CD14-positive monocyte (primary cell): ENCODE data around the gene PLXNC1. TPM values are rescaled to one million over a fixed set of nuclear protein-coding genes. Genes with fewer than 3 reads are reported as not detected.

Experiments
- DNase-seq, 3 donors: peaks; one replicate each; pipeline ENCODE4 v3.0.0-alpha.2; 2011 to 2022
- H2AFZ ChIP-seq: 2 replicates; pipeline ENCODE4 v1.6.0; 2012; ENCODE audit warnings: mild to moderate bottlenecking, low read depth, low read length, inconsistent platforms; ENCODE audit not compliant: insufficient read depth, poor library complexity, severe bottlenecking
- H3K27ac ChIP-seq, 2 donors: 1 replicate in 1 of 2; 2 replicates in 1 of 2; pipeline ENCODE4 v1.5.1; 2012 to 2013; ENCODE audit warnings: low read length in 2 of 2, control low read depth in 1 of 2, inconsistent platforms in 1 of 2, low read depth in 1 of 2, mild to moderate bottlenecking in 1 of 2
- H3K27me3 ChIP-seq, 2 donors: one replicate each; pipeline versions ENCODE4 v1.6.0 to v1.6.1; 2011 to 2013; ENCODE audit warnings: low read length in 2 of 2; ENCODE audit not compliant: control insufficient read depth in 2 of 2, insufficient read depth in 2 of 2
- H3K36me3 ChIP-seq, 2 donors: replicated peaks in 1 of 2; 1 replicate in 1 of 2; 2 replicates in 1 of 2; pipeline versions ENCODE4 v1.5.1 to v1.6.1; 2012 to 2013; ENCODE audit warnings: low read length in 2 of 2, control low read depth in 1 of 2, inconsistent platforms in 1 of 2, mild to moderate bottlenecking in 1 of 2; ENCODE audit not compliant: insufficient read depth in 2 of 2, control insufficient read depth in 1 of 2
- H3K4me1 ChIP-seq, 2 donors: 1 replicate in 1 of 2; 2 replicates in 1 of 2; pipeline versions ENCODE4 v1.5.1 to v1.6.1; 2012 to 2013; ENCODE audit warnings: low read length in 2 of 2, control low read depth in 1 of 2, inconsistent platforms in 1 of 2, mild to moderate bottlenecking in 1 of 2, moderate library complexity in 1 of 2; ENCODE audit not compliant: insufficient read depth in 2 of 2, control insufficient read depth in 1 of 2
- H3K4me2 ChIP-seq: replicated peaks from 2 replicates; pipeline ENCODE3; 2012; ENCODE audit warnings: low read length, moderate library complexity, mild to moderate bottlenecking; ENCODE audit not compliant: poor library complexity, severe bottlenecking; ENCODE audit errors: extremely low read depth
- H3K4me3 ChIP-seq, 3 experiments: fragments of 200-600 bp in 1 of 3; sonication (generic) in 1 of 3; replicated peaks in 1 of 3; 1 replicate in 2 of 3; 2 replicates in 1 of 3; pipeline ENCODE4 v1.5.1; 2011 to 2013; ENCODE audit warnings: low read length in 3 of 3, mild to moderate bottlenecking in 3 of 3, control low read depth in 2 of 3, low read depth in 2 of 3, inconsistent platforms in 1 of 3, moderate library complexity in 1 of 3
- H3K79me2 ChIP-seq: 2 replicates; pipeline ENCODE4 v1.6.0; 2012; ENCODE audit warnings: mild to moderate bottlenecking, control low read depth, inconsistent platforms, low read length, moderate library complexity; ENCODE audit not compliant: insufficient read depth
- H3K9ac ChIP-seq: 2 replicates; pipeline ENCODE4 v1.6.0; 2017; ENCODE audit warnings: low read length, mild to moderate bottlenecking; ENCODE audit not compliant: insufficient read depth, poor library complexity, severe bottlenecking
- H3K9me3 ChIP-seq, 2 donors: replicated peaks in 1 of 2; 1 replicate in 1 of 2; 2 replicates in 1 of 2; pipeline versions ENCODE4 v1.5.1 to v1.6.1; 2012 to 2013; ENCODE audit warnings: low read length in 2 of 2, control low read depth in 1 of 2; ENCODE audit not compliant: control insufficient read depth in 1 of 2, insufficient read depth in 1 of 2
- H4K20me1 ChIP-seq: 2 replicates; pipeline ENCODE4 v1.6.0; 2012; ENCODE audit warnings: mild to moderate bottlenecking, low read length, control low read depth, moderate library complexity; ENCODE audit not compliant: insufficient read depth
- H3K27ac Mint-ChIP-seq, 7 donors: one replicate each; pipeline ENCODE4 v1.8.0; 2020; ENCODE audit warnings: mild to moderate bottlenecking in 7 of 7, mixed read lengths in 7 of 7, moderate library complexity in 6 of 7, inconsistent platforms in 2 of 7
- H3K27me3 Mint-ChIP-seq, 3 donors: one replicate each; pipeline ENCODE4 v1.8.0; 2021 to 2022; ENCODE audit warnings: low read depth in 3 of 3, mild to moderate bottlenecking in 3 of 3, mixed read lengths in 3 of 3, moderate library complexity in 3 of 3, inconsistent platforms in 1 of 3
- H3K36me3 Mint-ChIP-seq, 2 donors: one replicate each; pipeline ENCODE4 v1.8.0; 2020; ENCODE audit warnings: mixed read lengths in 2 of 2, inconsistent platforms in 1 of 2, mild to moderate bottlenecking in 1 of 2
- H3K4me1 Mint-ChIP-seq: one replicate; pipeline ENCODE4 v1.8.0; 2020; ENCODE audit warnings: mild to moderate bottlenecking, mixed read lengths
- H3K4me3 Mint-ChIP-seq, 2 donors: one replicate each; pipeline ENCODE4 v1.8.0; 2020; ENCODE audit warnings: mild to moderate bottlenecking in 2 of 2, mixed read lengths in 2 of 2, moderate library complexity in 1 of 2
- H3K9me3 Mint-ChIP-seq, 7 donors: one replicate each; pipeline ENCODE4 v1.8.0; 2020 to 2022; ENCODE audit warnings: mixed read lengths in 7 of 7, mild to moderate bottlenecking in 6 of 7, moderate library complexity in 6 of 7, inconsistent platforms in 2 of 7
- CTCF ChIP-seq: fragments of 200-600 bp; IDR thresholded peaks from one replicate; pipeline ENCODE4 v1.8.0; 2022; ENCODE audit warnings: antibody characterized with exemption, mild to moderate bottlenecking
- whole genome bisulfite sequencing: methylation state at CpG from one replicate; pipeline ENCODE4 v1.1.5; 2013; ENCODE audit warnings: missing lambda C conversion rate; ENCODE audit not compliant: insufficient coverage; 5-methylcytosine and 5-hydroxymethylcytosine counted together
- intact Hi-C, 2 donors: fragments of 100-400 bp; cut with micrococcal nuclease; formaldehyde crosslinking; loops; one replicate each; pipeline versions ENCODE4 v1.15.0 to v1.15.1; 2023
- polyA plus RNA-seq, 3 donors: library from polyadenylated mRNA; depleted of rRNA in 1 of 3; unstranded in 2 of 3; stranded (reverse) in 1 of 3; fragments of 300-500 nt in 2 of 3; fragments of >200 nt in 1 of 3; fragmentation: Illumina TruSeq in 2 of 3; gene quantifications; 1 replicate in 2 of 3; 2 replicates in 1 of 3; pipeline ENCODE4 v1.2.3, GENCODE V29; 2012 to 2021

Gene PLXNC1
- polyA plus RNA-seq, 3 donors, result 14.3 to 35.2 (median 15.4) TPM

- Histone ChIP-seq H3K4me3 (no peak overlapping the region), H3K9me3 (no peaks in the 10 kb centered on the region), H3K4me1 (peaks cover 16% of the 10 kb centered on the region in 2 donors), H4K20me1 (peaks cover 68% of the 10 kb centered on the region), H3K27me3 (no peaks in the 10 kb centered on the region), H3K4me2 (no peak overlapping the region), H2AFZ (no peak overlapping the region), H3K36me3 (peaks cover 18 to 88% of the 10 kb centered on the region in 2 donors), H3K79me2 (no peaks in the 10 kb centered on the region), H3K9ac (no peak overlapping the region), H3K27ac (no peak overlapping the region)
- WGBS, result 100% methylated on average over 1 of the region's 5 CpGs
- peak overlapping the region in 1 of 7 donors; percentile 31 for H3K27ac Mint-ChIP-seq
- no peak overlapping the region for H3K4me3 Mint-ChIP-seq
- no peak for DNase-seq
- peaks cover 0 to 4% (median 0%) of the 10 kb centered on the region in 7 donors for H3K9me3 Mint-ChIP-seq
- H3K27me3 Mint-ChIP-seq, result no peaks in the 10 kb centered on the region
- intact Hi-C loops, result no loop called here
- peaks cover 68 to 79% of the 10 kb centered on the region in 2 donors for H3K36me3 Mint-ChIP-seq
- H3K4me1 Mint-ChIP-seq, result peaks cover 24% of the 10 kb centered on the region
- TF ChIP-seq CTCF, result no peak
These were observed 51.7 kb downstream of the PLXNC1 start for GRCh38 chr12:94200069-94200468.

- H3K27ac Mint-ChIP-seq, result no peak overlapping the region
These were observed 52.3 kb downstream of the PLXNC1 start for GRCh38 chr12:94200695-94201094.

More at GRCh38 chr12:94200695-94201094, 52.3 kb downstream of the PLXNC1 start:
- no peak overlapping the region for H3K9ac ChIP-seq
- no peak overlapping the region for H3K4me2 ChIP-seq
- no peaks in the 10 kb centered on the region for H3K9me3 ChIP-seq
- H3K27me3 ChIP-seq, result no peaks in the 10 kb centered on the region
- no peak overlapping the region for H3K4me3 ChIP-seq
- peaks cover 22 to 23% of the 10 kb centered on the region in 2 donors for H3K4me1 ChIP-seq
- Mint-ChIP-seq H3K9me3 (peaks cover 0 to 4% (median 0%) of the 10 kb centered on the region in 7 donors), H3K4me3 (no peak overlapping the region), H3K36me3 (peaks cover 62 to 73% of the 10 kb centered on the region in 2 donors), H3K4me1 (peaks cover 31% of the 10 kb centered on the region), H3K27me3 (no peaks in the 10 kb centered on the region)
- no peak overlapping the region for H3K27ac ChIP-seq
- no peak for TF ChIP-seq CTCF
- intact Hi-C loops, result no loop called here
- DNase-seq, result no peak
- H2AFZ ChIP-seq, result no peak overlapping the region
- peaks cover 64% of the 10 kb centered on the region for H4K20me1 ChIP-seq
- peaks cover 6% of the 10 kb centered on the region for H3K79me2 ChIP-seq
- no CpG with 5 or more reads among the region's 1 CpG for WGBS
- H3K36me3 ChIP-seq, result peaks cover 15 to 82% of the 10 kb centered on the region in 2 donors
